ENCODE results near the gene MRM2. TPM values are rescaled to one million over a fixed set of nuclear protein-coding genes. Genes with fewer than 3 reads are reported as not detected.

The MRM2 gene
- polyA plus RNA-seq, 2 of the 4 experiments (the other 2 are of a cell fraction), result 35.6 to 44.0 TPM

GRCh38 chr7:2264158-2264557 lies 22.2 kb upstream of the MRM2 start:
- Histone ChIP-seq H3K27ac (no peak overlapping the region), H3K4me3 (no peak overlapping the region), H3K4me2 (no peak overlapping the region), H3K4me1 (peaks cover 17% of the 10 kb centered on the region), H3K9me3 (no peaks in the 10 kb centered on the region)
- no peak for TF ChIP-seq HOXA7 (CRISPR knock-in tag; IDR thresholded peaks at IDR 0.05)
- no peak for TF ChIP-seq ZC3H11A (IDR thresholded peaks at IDR 0.05)
- TF ChIP-seq MAFK (IDR thresholded peaks at IDR 0.05; ENCODE audit: partially characterized antibody), result no peak
- TF ChIP-seq EHMT2 (IDR thresholded peaks at IDR 0.05; ENCODE audit: low read depth), result no peak
- TF ChIP-seq ESRRA (IDR thresholded peaks at IDR 0.05; ENCODE audit: borderline replicate concordance, low read length), result no peak
- no peak for TF ChIP-seq FOSB (CRISPR knock-in tag; IDR thresholded peaks at IDR 0.05)
- TF ChIP-seq USF2 (IDR thresholded peaks at IDR 0.05), result no peak
- no peak for TF ChIP-seq NR3C1 (IDR thresholded peaks at IDR 0.05)
- no peak for TF ChIP-seq TP53 (CRISPR knock-in tag; IDR thresholded peaks at IDR 0.05)
- TF ChIP-seq ZNF302 (CRISPR knock-in tag; IDR thresholded peaks at IDR 0.05), result no peak
- no peak for DNase-seq (ENCODE audit: low read depth in 1 of 2, low spot score in 1 of 2)
- ATAC-seq, result no peak
- no peak for FAIRE-seq
- 93% methylated on average over 23 of the region's 23 CpGs for whole genome bisulfite sequencing (ENCODE audit: missing lambda C conversion rate)
- ChIA-PET CTCF (interaction anchor here (0.6 to 1.4 kb wide), 3 partner anchors 15 to 72 kb away, joined by 3 read pairs; no protein-coding TSS in a partner anchor), POLR2A (no interaction called here)

DNA sequence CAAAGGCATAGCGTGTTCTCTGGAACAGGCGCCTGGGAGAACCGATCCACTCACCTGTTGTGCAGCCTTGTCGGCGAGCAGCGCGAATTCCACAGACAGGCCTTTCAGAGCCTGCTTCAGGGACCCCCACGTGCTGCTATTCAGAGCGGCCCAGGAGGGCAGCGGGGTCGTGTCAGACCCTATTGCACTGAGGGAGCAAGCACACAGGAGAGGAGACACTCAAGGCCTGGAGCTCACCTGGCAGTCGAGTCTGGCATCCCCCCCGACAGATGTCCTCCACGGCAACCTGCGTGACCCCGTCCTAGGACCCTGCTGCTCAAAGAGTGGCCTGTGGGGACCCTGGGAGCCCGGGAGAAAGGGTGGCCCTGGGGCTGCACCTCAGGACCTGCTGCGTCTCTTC lies 21.2 kb upstream of the MRM2 start:
- ChIA-PET POLR2A (no interaction called here), CTCF (interaction anchor here (1.1 to 1.7 kb wide), 2 partner anchors 12 to 41 kb away, joined by 3 to 5 read pairs; no protein-coding TSS in a partner anchor)
- TF ChIP-seq HOXB13 (CRISPR knock-in tag; IDR thresholded peaks at IDR 0.05; ENCODE audit: low read depth), result no peak
- no peak for TF ChIP-seq MYC (IDR thresholded peaks at IDR 0.05; ENCODE audit: borderline replicate concordance, low read length)
- TF ChIP-seq HOXB5 (CRISPR knock-in tag; IDR thresholded peaks at IDR 0.05), result no peak
- no peak for TF ChIP-seq KDM1A (IDR thresholded peaks at IDR 0.05; ENCODE audit: low read depth)
- TF ChIP-seq RARB (CRISPR knock-in tag; IDR thresholded peaks at IDR 0.05), result no peak
- TF ChIP-seq ZC3H11A (IDR thresholded peaks at IDR 0.05), result no peak
- no peak for TF ChIP-seq MAX (IDR thresholded peaks at IDR 0.05)
- no peak for TF ChIP-seq POLR2AphosphoS2 (conservative IDR thresholded peaks at IDR 0.05; ENCODE audit: low read length)
- no peak for TF ChIP-seq CHD4 (IDR thresholded peaks at IDR 0.05; ENCODE audit: borderline replicate concordance)
- no peak for TF ChIP-seq JUN (IDR thresholded peaks at IDR 0.05)
- TF ChIP-seq HEYL (CRISPR knock-in tag; IDR thresholded peaks at IDR 0.05), result no peak
- ATAC-seq (no peak), FAIRE-seq (no peak), DNase-seq (ENCODE audit: low read depth in 1 of 2, low spot score in 1 of 2) (no peak)
- Histone ChIP-seq H3K4me3 (no peak overlapping the region), H3K9me3 (no peaks in the 10 kb centered on the region), H3K4me1 (peaks cover 17% of the 10 kb centered on the region), H3K4me2 (no peak overlapping the region), H3K27ac (no peak overlapping the region)
- WGBS (ENCODE audit: missing lambda C conversion rate), result 94% methylated on average over 13 of the region's 18 CpGs

DNA sequence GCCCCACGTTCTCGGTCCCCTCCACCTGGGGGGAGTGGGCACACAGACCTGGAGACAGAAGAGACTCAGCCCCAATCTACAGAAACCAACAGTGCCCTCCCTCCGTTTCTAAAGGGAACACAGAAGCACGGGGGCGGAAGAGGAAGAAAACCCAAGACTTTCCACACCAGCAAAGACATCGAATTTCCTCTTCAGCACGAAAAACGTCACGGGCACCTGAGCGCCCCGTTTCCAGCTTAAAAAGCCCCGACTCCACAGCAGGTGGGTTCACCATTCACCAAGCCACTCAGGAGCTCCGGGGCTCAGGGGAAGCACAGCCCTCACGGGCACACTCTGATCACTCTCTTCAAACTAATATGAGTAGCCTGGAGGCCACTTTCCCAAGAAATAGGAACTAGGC lies 19.6 kb upstream of the MRM2 start:
- CTCF ChIA-PET, result interaction anchor here (1.0 to 2.6 kb wide), 4 partner anchors 10 to 86 kb away, joined by 3 to 10 read pairs (median 4); no protein-coding TSS in a partner anchor
- WGBS (ENCODE audit: missing lambda C conversion rate), result 91% methylated on average over 14 of the region's 14 CpGs
- DNase-seq (ENCODE audit: low read depth in 1 of 2, low spot score in 1 of 2) (no peak), FAIRE-seq (no peak), ATAC-seq (no peak)
- Histone ChIP-seq H3K9me3 (no peaks in the 10 kb centered on the region), H3K27ac (no peak overlapping the region), H3K4me3 (no peak overlapping the region), H3K4me2 (no peak overlapping the region), H3K4me1 (peaks cover 12% of the 10 kb centered on the region)
- POLR2A ChIA-PET, result no interaction called here
- no peak for TF ChIP-seq MAFK (IDR thresholded peaks at IDR 0.05; ENCODE audit: partially characterized antibody)
- TF ChIP-seq BHLHE40 (IDR thresholded peaks at IDR 0.05; ENCODE audit: low read depth, low read length), result no peak
- TF ChIP-seq PHF8 (IDR thresholded peaks at IDR 0.05; ENCODE audit: borderline replicate concordance, low read depth), result no peak
- TF ChIP-seq NFE2L2 (conservative IDR thresholded peaks at IDR 0.05; ENCODE audit: low read length), result no peak
- TF ChIP-seq HOXB5 (CRISPR knock-in tag; IDR thresholded peaks at IDR 0.05), result no peak
- TF ChIP-seq MAX (IDR thresholded peaks at IDR 0.05), result no peak
- no peak for TF ChIP-seq HOXB13 (CRISPR knock-in tag; IDR thresholded peaks at IDR 0.05; ENCODE audit: low read depth)
- no peak for TF ChIP-seq HOXA7 (CRISPR knock-in tag; IDR thresholded peaks at IDR 0.05)
- no peak for TF ChIP-seq MYC (IDR thresholded peaks at IDR 0.05; ENCODE audit: borderline replicate concordance, low read length)
- no peak for TF ChIP-seq HEYL (CRISPR knock-in tag; IDR thresholded peaks at IDR 0.05)
- TF ChIP-seq USF2 (IDR thresholded peaks at IDR 0.05), result no peak
- no peak for TF ChIP-seq TP53 (CRISPR knock-in tag; IDR thresholded peaks at IDR 0.05)
- no peak for TF ChIP-seq JUN (IDR thresholded peaks at IDR 0.05)
- no peak for TF ChIP-seq RFX5 (IDR thresholded peaks at IDR 0.05)
- TF ChIP-seq GATA3 (IDR thresholded peaks at IDR 0.05; ENCODE audit: borderline replicate concordance), result no peak

Data from A549 (cell line).